GM19240 (cell line): Measurements from ENCODE around the gene ZNF217.
"Not testable (repeated sequence)": the region's sequence is repeated elsewhere in the genome, so short reads cannot be mapped to it uniquely, and the experiment has no call there.

Experiments
- DNase-seq: peaks from one replicate; pipeline ENCODE4 v3.0.0; 2011; ENCODE audit warnings: low spot score; ENCODE audit not compliant: insufficient read length

The ZNF217 gene

GRCh38 chr20:53584550-53584913 lies 9.1 kb downstream of the ZNF217 start:
- DNase-seq = not testable (repeated sequence)

- not testable (repeated sequence) for DNase-seq
Observed at GRCh38 chr20:53583660-53584549, 9.7 kb downstream of the ZNF217 start.

GRCh38 chr20:53582574-53583351 lies 10.9 kb downstream of the ZNF217 start:
- no peak for DNase-seq

GRCh38 chr20:53582251-53582570 lies 11.4 kb downstream of the ZNF217 start:
- DNase-seq = no peak

- DNase-seq = no peak
Observed at GRCh38 chr20:53581444-53582250, 12.0 kb downstream of the ZNF217 start.

- DNase-seq = no peak
Observed at GRCh38 chr20:53580376-53581111, 13.1 kb downstream of the ZNF217 start.

GRCh38 chr20:53579581-53580375 lies 13.9 kb downstream of the ZNF217 start:
- no peak for DNase-seq

GRCh38 chr20:53579266-53579580 lies 14.4 kb downstream of the ZNF217 start:
- DNase-seq = no peak

- peak; percentile 50 for DNase-seq
Observed at GRCh38 chr20:53578492-53579222, 15.0 kb downstream of the ZNF217 start.

- no peak for DNase-seq
Observed at GRCh38 chr20:53576586-53577318, 16.9 kb downstream of the ZNF217 start.

- DNase-seq = no peak
Observed at GRCh38 chr20:53576195-53576580, 17.5 kb downstream of the ZNF217 start.

GRCh38 chr20:53575481-53576194 lies 18.0 kb downstream of the ZNF217 start:
- no peak for DNase-seq

GRCh38 chr20:53574819-53575218 lies 18.8 kb downstream of the ZNF217 start:
- DNase-seq = no peak

GRCh38 chr20:53574259-53574789 lies 19.3 kb downstream of the ZNF217 start:
- no peak for DNase-seq

GRCh38 chr20:53571555-53572286 lies 21.9 kb downstream of the ZNF217 start:
- DNase-seq = no peak

- DNase-seq = no peak
Observed at GRCh38 chr20:53570446-53571276, 23.0 kb downstream of the ZNF217 start.
